GM21360 (cell line): ENCODE data around the gene GCLC.
"Not testable (repeated sequence)": the region's sequence is repeated elsewhere in the genome, so short reads cannot be mapped to it uniquely, and the experiment has no call there.

Experiments
- ATAC-seq: cut with Tn5 transposase; IDR thresholded peaks from one replicate; pipeline ENCODE4 v1.9.1; 2021; ENCODE audit warnings: mild to moderate bottlenecking, moderate library complexity; ENCODE audit not compliant: unreplicated experiment

Gene GCLC

DNA sequence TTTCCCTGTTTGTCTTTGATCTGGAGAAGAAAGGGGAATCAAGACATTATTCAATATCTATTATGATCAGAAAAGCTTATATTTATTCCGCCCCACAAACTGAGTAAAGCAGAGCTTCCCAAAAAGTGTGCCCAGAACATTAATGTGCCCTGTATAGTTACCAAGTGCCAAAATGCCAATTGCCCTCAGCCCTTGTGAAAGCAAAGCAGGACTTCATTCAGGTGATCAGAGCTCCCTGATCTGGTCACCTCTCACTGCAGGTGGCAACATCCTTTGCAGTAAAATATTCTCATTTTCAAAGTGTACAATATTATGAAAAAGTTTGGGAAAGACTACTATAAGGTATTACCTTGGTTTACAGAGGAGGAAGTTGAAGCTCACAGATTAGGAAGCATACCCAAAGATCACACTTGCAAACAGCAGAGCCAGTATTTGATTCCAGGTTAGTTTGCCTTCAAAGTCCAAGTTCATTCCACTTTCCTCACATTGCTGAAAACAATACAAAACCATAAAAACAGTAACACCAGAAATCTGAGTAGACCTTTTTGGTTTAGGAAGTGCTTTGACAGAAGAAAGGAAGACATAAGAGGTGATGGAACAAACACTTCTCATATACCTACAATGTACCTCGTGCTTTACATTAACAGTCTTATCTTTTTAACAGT is 19.6 kb upstream of the GCLC start:
- no peak for ATAC-seq

DNA sequence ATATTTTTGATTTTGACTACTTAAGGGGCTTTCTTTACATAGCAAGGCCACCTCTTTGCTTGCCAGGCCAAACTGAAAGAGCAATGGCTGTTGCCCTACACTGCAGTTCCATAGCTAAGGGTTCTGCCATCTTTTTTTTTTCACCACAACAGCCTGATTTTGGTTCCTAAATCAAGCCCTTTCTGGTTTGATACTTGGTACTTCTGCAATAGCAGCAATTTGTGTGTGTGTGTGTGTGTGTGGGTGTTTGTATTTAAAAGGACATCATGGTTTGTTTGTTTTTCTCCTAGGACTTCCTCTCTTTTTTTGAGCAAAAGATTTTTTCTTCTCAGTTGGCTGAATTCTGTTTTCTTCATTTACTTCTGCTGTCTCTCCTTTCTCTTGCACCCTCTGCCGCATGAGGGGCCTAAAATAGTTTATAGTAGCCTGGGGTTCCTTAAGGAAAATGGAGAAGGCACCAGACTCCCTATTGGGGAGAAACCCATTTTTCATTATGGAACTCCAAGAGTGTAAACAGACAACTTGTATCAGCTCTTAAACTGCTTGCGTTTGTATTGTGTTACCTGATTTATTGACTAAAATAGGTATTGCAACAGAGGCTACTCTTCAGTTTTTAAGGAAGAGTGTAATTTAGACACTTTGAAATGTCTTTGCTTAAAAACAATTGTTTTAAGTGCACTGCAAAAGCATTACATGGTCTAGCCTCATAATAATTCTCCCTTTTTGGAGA is 12.2 kb upstream of the GCLC start:
- no peak for ATAC-seq

DNA sequence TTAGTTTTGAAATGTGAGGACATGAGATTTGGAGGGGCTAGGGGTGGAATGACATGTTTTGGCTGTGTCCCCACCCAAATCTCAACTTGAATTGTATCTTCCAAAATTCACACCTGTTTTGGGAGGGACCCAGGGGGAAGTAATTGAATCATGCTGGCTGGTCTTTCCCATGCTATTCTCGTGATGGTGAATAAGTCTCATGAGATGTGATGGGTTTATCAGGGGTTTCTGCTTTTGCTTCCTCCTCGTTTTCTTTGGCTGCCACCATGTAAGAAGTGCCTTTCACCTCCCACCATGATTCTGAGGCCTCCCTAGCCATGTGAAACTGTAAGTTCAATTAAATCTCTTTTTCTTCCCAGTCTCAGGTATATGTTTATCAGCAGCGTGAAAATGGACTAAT is 8.7 kb upstream of the GCLC start:
- not testable (repeated sequence) for ATAC-seq

DNA sequence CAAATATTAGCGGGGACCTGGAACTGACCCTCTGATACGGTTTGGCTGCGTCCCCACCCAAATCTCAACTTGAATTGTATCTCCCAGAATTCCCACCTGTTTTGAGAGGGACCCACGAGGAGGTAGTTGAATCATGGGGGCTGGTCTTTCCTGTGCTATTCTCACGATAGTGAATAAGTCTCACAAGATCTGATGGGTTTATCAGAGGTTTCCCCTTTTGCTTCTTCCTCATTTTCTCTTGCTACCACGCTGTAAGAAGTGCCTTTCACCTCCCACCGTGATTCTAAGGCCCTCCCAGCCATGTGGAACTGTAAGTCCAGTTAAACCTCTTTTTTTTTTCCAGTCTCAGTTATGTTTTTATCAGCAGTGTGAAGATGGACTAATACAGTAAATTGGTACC is 6.8 kb upstream of the GCLC start:
- ATAC-seq, result not testable (repeated sequence)

DNA sequence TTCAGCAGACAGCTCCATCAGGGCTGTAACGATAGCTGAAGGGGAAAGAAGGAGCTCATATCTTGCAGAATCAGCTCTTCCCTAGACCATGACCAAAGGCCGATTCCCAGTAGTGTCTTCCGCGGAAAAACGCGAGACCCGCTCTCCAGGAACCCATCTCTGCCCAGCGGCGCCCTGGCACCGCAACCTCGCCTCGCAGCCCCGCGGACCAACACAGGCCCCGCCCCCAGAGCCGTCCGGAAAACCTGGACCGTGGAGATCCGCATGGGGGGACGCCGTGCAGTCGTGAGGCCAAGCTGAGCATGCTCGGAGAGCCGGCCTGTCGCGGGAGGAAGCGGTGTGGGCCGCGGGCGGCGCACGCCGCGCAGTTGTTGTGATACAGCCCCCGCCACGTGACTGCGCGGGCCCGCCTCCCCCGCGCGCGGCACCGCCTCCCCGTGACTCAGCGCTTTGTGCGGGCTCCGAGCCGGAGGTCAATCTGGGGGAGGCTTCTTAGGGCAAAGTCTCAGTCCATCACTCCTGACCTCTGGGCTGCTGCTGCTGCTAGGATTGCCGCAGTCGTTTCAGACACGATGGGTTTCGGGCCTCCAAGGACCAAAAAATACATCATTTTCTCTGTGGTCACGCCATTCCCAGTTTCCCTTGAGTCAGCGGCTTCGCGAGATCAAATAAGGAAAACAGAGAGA is 3.1 kb upstream of the GCLC start:
- peak; percentile 69 for ATAC-seq

DNA sequence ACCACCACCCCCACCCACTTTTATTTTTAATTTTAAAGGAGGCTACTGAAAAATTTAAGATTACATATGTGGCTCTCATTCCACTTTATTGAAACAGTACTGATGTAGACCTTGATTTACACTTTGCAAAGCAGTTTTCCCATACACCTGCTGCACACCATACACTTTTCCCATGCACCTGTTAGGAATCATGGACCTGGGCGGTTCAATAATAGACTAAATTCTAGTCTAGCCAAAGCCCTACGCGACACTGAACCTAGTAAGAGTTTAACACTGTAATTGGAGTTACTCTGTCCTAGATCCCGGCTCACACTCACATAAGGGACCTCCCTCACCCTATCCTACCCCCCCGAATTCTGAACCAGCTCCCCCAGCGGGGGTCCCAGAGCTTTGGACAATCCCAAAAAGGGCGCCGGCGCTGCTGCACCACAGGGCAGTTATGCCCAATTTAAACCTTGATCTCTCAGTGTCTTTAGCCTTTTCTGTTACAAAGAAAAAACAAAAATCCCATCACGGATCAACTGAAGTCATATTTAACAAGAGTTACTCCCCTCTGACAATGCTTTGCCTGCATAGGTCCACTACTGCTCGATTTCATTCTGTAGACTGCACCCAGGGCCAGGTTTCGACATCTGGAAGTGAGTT is 2.4 kb upstream of the GCLC start:
- peak; percentile 6 for ATAC-seq

DNA sequence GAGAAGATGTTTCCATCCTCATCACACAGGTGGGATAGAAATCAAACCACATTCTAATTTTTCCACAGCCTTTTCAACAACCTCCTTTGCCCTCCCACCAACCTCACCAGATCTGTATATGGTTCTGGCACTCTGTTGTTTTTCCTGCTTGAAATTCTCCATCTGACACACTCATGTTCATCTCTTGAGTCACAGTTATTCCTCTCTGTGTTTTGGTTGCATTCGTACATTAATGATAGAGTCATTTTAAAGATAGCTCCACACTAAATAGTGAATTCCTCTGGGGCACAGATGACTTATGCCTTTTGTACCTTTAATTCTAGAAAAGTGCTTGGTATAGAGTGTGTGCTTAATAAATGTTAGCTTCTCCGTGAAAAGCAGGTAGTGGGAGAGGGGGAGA is 1.4 kb upstream of the GCLC start:
- ATAC-seq, result no peak

DNA sequence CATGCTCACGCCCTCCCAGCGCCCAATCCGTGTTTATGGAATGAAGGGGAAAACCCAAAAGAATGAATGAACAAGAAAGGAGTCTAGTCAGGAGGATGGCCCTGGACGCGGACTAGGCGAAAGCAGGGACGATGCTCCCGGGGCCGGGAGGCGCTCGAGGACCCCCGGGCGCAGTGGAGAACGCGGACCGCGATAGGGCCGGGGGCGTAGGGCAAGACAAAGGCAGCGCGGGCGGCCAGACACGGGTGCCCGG is 758 bp downstream of the GCLC start:
- ATAC-seq, result no peak

DNA sequence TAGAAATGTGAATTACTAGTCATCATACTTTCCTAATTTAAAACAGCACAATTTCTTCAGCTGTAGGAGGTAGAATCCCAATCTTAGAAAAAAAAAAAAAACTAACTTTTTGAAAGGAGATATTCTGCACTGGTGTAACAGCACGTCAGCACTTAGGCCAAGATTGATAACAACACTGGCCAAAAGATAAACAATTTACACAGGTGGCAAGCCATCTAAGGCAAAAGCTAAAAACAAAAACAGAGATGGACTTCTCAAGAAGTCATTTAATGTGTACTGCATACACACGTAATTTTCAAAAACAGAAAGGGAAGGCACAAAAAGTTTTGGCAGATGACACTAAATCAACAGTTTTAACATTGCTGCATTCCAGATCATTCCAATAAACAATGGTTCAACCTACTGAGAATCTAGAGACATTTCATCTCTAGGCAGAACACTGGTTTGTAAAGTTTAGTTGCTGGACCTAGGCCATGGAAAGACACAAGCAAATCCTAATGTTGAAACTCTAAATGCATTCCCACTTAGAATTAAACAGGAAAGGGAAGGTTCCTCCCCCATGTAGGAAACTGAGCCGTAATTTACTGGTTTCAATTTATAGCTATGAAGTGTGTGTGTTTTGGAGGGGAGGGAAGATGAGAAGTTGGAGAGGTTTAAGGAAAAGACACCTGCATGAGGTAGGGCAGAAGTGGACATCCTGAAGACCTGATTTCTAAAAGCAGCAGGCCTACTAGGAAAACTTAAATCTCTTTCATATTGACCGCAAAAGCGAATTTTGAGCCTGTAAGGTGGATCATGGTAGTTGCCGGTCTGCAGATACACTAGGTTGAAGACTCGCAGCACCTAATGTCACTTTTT is 1.3 kb downstream of the GCLC start:
- no peak for ATAC-seq

DNA sequence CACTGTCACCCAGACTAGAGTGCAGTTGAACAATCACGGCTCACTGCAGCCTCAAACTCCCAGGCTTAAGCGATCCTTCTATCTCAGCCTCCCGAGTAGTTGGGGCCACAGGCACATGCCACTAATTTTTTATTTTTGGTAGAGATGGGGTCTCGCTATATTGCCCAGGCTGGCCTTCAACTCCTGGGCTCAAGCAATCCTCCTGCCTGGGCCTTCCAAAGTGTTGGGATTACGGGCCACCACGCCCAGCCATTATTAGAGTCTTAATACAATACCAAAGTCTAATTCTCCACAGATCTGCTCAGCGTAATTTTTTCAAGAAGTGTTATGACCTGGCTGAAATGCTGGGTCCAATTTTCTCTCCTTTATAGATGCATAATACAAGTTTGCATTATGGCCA is 3.0 kb downstream of the GCLC start:
- no peak for ATAC-seq

DNA sequence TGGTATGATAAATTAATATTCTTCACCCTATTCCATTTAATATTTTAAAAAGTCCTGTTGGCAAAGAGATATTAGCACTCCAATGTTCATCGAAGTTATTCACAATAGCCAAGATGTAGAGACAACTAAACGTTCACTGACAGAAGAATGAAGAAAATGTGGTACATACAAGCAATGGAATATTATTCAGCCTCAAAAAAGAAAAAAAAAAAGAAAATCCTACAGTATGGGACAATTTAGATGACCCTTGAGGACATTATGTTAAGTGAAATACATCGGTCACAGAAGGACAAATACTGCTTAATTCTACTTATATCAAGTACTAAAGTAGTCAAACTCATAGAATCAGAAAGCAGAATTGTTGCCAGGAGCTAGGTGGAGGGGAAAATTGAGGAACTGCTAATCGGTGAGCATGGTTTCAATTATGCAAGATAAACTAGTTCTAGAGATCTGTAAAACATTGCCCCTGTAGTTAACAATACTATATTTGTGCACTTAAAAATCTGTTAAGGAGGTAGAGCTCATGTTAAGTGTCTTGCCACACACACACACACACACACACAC is 4.7 kb downstream of the GCLC start:
- ATAC-seq, result no peak

DNA sequence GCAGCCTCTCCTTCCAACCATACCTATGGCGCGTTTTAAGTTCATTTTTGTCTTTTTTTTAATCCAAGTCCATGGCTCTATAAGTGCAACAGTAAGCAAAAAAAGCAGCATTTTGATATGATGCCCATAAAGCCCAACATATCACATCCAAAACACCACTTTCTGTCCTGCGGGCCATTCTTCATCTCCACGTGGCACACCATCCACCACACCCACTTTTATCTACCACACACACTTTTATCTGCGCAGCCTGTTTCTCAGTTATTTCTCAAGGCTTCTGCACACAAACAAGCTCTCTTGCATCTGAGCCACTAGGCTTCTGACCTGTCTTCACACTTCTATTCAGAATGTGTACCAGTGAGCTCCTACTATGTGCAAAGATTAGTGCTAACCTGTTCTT is 5.3 kb downstream of the GCLC start:
- ATAC-seq, result no peak

DNA sequence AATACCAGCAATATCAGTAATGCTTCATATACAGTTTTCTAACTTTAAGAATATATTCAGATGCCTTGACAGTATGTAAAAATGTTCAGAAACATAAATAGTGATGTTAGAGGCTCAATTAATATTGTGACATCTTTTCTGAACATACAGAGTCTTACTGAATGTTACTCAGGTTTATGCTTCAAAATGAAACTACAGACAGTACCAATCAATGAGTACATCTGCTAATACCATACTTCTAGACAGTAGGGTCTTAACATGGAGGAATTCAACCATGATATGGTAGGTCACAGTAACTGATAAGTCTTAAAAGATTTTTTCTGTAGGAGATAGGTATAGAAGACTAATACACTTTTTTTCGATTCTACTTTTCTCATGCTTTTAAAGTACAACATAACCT is 8.3 kb downstream of the GCLC start:
- no peak for ATAC-seq

DNA sequence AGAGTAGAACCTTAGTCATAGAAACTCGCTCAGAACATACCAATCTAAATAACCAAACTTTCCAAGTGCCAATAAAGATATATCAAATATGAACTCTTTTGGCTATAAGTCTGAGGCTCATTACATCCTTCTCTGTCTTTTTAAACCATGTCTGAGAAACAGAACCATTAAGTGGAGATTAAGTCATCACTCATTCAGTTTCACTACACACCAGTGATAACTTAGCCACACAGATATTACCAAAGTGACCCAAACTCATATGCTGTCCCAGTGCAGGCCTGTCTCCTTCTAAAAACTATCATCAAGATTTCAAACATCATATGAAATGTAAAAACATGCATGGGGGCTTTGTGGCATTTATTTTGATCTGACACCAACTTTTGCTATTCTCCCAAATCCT is 12.0 kb downstream of the GCLC start:
- no peak for ATAC-seq

DNA sequence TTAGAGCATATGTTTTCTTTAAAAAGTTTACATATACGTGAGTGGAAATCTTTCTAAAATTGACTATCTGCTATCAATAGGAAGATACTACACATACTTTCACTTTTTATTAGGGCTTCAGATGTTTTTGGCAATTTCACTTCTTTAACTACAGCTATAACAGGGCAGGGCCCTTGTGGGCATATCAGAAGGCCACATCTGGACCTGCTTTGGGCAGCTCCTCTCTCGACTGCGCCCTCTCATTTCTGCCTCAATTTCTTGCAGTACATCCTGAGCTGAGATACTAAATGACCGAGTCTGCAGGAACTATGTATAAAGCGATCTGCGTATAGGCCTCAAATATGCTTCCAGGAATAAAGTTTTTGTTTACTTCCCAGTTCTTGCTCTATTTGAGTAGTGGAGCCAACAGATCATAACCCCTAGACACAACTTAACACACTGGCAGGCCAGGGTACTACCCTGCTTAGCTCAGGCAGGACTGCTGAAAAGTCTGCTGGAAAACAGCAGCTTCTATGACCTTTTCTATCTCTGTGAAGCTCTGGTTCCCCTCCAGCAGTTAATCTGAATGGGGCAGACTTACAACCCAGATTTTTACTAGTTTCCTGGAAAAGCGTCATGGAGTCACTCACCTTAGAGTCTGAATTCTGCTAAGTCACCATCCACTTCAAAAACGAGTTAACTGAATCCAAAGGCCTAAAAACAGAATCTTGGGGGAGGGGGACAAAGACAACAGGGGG is 12.7 kb downstream of the GCLC start:
- ATAC-seq, result no peak

DNA sequence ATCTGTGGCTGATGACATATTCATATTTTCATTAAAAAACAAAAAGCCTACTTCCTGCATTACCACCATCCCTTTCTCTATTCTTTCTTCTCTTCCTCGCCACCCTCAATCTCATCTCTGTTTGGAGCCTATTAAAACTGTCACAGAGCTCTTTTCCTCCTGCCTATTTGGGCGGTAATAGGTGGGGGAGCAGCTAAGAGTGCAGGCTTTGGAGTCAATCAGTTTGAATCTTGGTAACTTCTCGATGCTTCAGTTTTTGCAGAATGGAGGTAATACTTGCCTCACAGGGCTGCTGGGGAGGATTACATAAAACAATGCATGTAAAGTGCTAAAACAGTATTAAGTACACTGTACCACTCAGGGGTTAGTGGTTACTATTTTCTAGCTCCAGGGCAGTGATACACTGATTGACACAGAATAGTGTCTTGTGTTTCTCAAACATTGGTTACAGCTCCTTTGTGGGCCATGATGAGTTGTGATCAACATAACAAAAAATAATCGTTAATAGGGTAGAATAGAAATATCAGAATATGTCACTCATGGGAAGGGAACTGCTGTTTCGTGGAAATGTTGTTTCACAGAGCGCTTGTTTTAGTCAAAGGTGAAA is 14.0 kb downstream of the GCLC start:
- no peak for ATAC-seq

DNA sequence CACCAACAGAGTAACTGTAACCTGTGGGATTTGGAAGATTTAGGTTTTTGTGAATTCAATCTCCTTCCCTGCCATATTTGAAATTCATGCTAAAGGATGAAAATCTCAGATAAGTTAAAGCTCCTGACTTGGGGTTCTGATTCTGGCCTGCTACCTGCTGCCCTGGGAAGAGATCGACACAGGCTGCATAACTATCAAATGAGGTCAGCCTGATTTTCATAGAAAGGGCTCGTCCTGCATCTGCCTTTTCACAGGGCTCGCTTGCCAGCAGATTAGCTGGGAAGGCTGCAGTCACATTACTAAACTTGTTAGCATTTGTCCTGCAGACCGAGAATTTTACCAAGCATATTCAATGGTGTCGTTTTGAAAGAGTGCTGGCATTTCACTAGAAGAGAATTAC is 14.6 kb downstream of the GCLC start:
- no peak for ATAC-seq

DNA sequence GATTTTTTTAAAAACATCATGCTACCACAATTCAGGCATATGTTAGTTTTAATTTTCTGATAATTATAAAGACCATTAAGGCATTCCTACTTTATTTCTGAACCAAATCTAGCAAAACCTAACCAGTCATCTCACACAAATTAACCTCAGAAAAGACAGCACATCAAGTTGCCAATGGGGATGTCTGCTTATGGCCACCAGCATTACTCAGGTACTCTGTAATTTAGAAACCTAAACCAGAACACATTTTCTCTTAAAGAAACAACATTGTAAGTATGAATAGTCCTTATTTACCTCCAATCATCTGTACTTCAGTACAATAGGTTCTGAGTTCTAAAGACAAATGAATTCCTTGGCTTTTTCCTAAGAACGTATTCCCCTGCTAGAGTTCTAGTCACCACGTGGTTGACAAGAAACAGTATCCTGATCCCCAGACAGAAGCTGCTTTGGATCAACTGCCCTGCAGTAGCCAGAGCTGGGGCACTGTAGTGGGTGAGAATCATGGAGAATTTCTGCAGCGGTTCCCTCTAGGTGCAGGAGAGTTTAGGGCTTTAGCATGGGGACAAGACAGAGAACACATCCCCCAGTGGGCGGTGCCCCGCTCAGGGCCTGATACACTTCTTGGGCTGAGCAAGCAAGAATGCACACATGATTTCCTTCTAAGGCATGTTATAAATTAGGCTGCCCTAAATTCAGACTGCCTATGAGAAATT is 15.4 kb downstream of the GCLC start:
- ATAC-seq, result no peak

DNA sequence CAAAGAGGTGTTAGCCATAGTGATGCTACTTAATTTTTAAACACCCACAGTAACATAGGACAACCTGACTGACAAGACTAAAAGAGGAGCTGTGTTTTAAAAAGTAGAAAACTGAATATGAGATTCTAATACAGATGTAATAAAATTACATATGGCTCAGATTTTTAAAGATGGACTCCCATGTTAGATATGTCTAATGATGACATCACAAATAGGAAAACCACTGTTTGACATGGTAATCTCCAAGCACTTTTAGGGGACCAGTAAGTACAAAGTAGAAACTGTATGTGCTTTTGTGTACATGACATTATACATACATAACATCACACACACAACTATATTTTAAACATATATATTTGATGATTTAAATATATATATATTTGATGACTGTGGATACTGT is 16.8 kb downstream of the GCLC start:
- ATAC-seq, result no peak
